Adrenal gland (tissue), 12 donors: ENCODE data around the gene GAS2L2. TPM values are rescaled to one million over a fixed set of nuclear protein-coding genes. Genes with fewer than 3 reads are reported as not detected.

ENCODE experiments used
- DNase-seq, 7 donors: peaks; one replicate each; pipeline ENCODE4 v3.0.0-alpha.2; 2019 to 2020
- H3K27ac ChIP-seq, 5 donors: fragments of 200-600 bp; sonication (generic) in 4 of 5; 1 replicate in 3 of 5; 2 replicates in 2 of 5; pipeline versions ENCODE4 v1.5.1 to v1.8.0; 2016 to 2020; ENCODE audit warnings: mild to moderate bottlenecking in 1 of 5
- H3K27me3 ChIP-seq: fragments of 200-600 bp; 2 replicates; pipeline ENCODE4 v1.8.0; 2021
- H3K36me3 ChIP-seq, 2 donors: fragments of 200-600 bp; replicated peaks in 1 of 2; 1 replicate in 1 of 2; 2 replicates in 1 of 2; pipeline versions ENCODE4 v1.5.1 to v1.8.0; 2018 to 2022
- H3K4me1 ChIP-seq, 2 donors: fragments of 200-600 bp; replicated peaks in 1 of 2; 1 replicate in 1 of 2; 2 replicates in 1 of 2; pipeline versions ENCODE4 v1.5.1 to v1.8.0; 2018 to 2021
- H3K4me3 ChIP-seq, 4 donors: fragments of 200-600 bp; sonication (generic) in 3 of 4; one replicate each; pipeline ENCODE4 v1.5.1; 2016 to 2018
- H3K9me3 ChIP-seq, 3 donors: fragments of 200-600 bp; sonication (generic) in 1 of 3; replicated peaks in 1 of 3; 1 replicate in 2 of 3; 2 replicates in 1 of 3; pipeline versions ENCODE4 v1.5.1 to v1.8.0; 2016 to 2021
- POLR2A ChIP-seq, 2 donors: fragments of 450-650 bp; IDR thresholded peaks; one replicate each; pipeline ENCODE4 v1.6.1; 2017; ENCODE audit warnings: antibody characterized with exemption in 2 of 2, mild to moderate bottlenecking in 2 of 2, moderate library complexity in 1 of 2
- WGBS, 4 donors: extraction: QIAGEN DNeasy Blood & Tissue Kit in 2 of 4; methylation state at CpG; one replicate each; pipeline versions ENCODE4 v1.1.5 to v1.1.7; 2013 to 2017; 5-methylcytosine and 5-hydroxymethylcytosine counted together
- intact Hi-C, 2 donors: fragments of 100-400 bp; cut with DNase I; formaldehyde crosslinking; loops; one replicate each; pipeline versions ENCODE4 v1.14.1 to v1.15.0; 2022 to 2023
- polyA plus RNA-seq, 3 donors: library from polyadenylated mRNA; stranded (reverse); fragments of 200-250 nt in 2 of 3; fragments of 350-450 nt in 1 of 3; fragmentation: Illumina TruSeq in 1 of 3; extraction: RNeasy Lipid Tissue Mini Kit (QIAGEN cat#74804) in 1 of 3; gene quantifications; one replicate each; pipeline ENCODE4 v1.2.3, GENCODE V29; 2013 to 2014
- total RNA-seq, 9 donors: library from RNA; depleted of rRNA in 4 of 9; stranded (reverse); fragments of >200 nt in 4 of 9; fragments of 120-200 nt in 1 of 9; fragmentation: NEBNext Ultra II Directional in 1 of 9; extraction: Animal tissue kit (Norgen Biotek cat#: 25700) in 1 of 9; gene quantifications; one replicate each; pipeline versions ENCODE4 v1.1.0 to v1.2.4, GENCODE V29; 2013 to 2023
- TF ChIP-seq, protein P1 (sequence below), 6 experiments: fragments of 450-650 bp in 4 of 6; fragments of 200-600 bp in 2 of 6; sonication (generic) in 1 of 6; IDR thresholded peaks; 1 replicate in 5 of 6; 2 replicates in 1 of 6; pipeline versions ENCODE4 v1.5.1 to v1.8.0; 2016 to 2021; ENCODE audit warnings: antibody characterized with exemption in 6 of 6, mild to moderate bottlenecking in 2 of 6, moderate library complexity in 1 of 6
- donor health status: healthy with polysubstance abuse.
- donor health status: Bipolar disorder and iron deficiency.
- donor health status: DM: yes; HTN: yes; CAD: no.
- donor health status: DM: no; HTN: no; CAD: no.
- donor health status: DM: no; HTN: no; CAD: no.
- donor health status: DM: yes; HTN: yes; CAD: no.

Gene GAS2L2
- total and polyA plus RNA-seq, 12 donors, result 0.06 to 0.22 (median 0.08) TPM; not detected in 7

GRCh38 chr17:35748979-35749378, 4.1 kb downstream of the GAS2L2 start:
- Histone ChIP-seq H3K27ac (no peak overlapping the region), H3K9me3 (no peaks in the 10 kb centered on the region), H3K4me3 (no peak overlapping the region), H3K27me3 (peaks cover 26% of the 10 kb centered on the region), H3K36me3 (no peaks in the 10 kb centered on the region), H3K4me1 (no peaks in the 10 kb centered on the region)
- no peak for DNase-seq
- intact Hi-C loops, result loop anchor here (5.0 to 10.0 kb wide), 3 partner anchors 137 to 584 kb away; no protein-coding TSS in a partner anchor
- TF ChIP-seq POLR2A (IDR thresholded peaks at IDR 0.05), result no peak
- TF ChIP-seq, protein P1, sequence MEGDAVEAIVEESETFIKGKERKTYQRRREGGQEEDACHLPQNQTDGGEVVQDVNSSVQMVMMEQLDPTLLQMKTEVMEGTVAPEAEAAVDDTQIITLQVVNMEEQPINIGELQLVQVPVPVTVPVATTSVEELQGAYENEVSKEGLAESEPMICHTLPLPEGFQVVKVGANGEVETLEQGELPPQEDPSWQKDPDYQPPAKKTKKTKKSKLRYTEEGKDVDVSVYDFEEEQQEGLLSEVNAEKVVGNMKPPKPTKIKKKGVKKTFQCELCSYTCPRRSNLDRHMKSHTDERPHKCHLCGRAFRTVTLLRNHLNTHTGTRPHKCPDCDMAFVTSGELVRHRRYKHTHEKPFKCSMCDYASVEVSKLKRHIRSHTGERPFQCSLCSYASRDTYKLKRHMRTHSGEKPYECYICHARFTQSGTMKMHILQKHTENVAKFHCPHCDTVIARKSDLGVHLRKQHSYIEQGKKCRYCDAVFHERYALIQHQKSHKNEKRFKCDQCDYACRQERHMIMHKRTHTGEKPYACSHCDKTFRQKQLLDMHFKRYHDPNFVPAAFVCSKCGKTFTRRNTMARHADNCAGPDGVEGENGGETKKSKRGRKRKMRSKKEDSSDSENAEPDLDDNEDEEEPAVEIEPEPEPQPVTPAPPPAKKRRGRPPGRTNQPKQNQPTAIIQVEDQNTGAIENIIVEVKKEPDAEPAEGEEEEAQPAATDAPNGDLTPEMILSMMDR (IDR thresholded peaks at IDR 0.05), result no peak
- 64 to 95% (median 80%) methylated on average over 2 to 6 of the region's 6 CpGs for WGBS, 4 donors

DNA sequence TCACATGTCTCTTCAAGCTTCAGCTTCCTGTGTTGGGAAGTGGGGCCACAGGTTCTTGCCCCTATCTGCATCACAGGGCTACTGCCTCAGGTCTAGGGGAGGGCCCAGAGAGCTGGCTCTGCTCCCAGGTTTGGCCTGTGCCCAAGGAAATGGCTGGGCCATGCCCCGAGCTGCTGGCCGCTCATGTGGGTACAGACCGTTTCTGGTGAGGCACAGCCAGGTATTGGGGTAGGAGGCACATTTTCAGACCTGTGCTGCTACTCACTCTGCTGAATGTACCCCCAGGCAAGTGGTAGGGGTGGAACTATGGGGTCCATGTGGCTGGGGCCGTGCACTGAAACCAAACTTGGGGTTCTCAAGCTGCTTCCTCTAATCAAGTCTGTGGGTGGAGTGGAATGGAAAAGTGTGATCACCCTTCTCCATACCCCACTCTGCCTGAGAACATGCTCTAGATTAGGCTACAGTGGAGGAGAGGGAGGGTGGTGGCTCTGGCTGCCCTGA, 4.6 kb downstream of the GAS2L2 start:
- intact Hi-C loops, result loop anchor here (5.0 to 10.0 kb wide), 3 partner anchors 136 to 584 kb away; no protein-coding TSS in a partner anchor
- no peaks in the 10 kb centered on the region for H3K4me1 ChIP-seq

DNA sequence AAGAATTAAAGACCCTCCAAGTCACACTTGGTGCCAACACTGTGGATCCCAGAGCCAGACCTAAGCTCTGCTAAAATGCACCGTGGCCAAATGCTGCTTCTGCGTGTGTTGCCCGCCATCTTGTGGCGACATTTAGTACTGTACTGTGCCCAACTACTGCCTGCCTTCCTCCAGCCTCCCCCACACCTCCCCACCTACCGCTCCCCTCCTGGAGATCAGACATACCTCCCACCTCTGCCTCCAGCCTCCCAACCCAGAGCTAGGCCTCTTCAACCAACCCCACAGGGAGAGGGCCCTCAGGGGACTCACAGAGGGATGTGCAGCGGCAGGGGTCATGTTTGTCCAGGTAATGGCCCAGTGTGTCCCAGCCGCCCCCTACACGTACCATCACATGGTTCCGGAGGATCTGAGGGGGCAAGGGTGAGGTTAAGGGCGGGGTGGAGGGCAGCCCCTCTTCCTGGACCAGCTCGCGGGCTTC, 5.5 kb downstream of the GAS2L2 start:
- WGBS, 4 donors, result 3 to 36% (median 21%) methylated on average over 4 to 12 of the region's 12 CpGs
- Histone ChIP-seq H3K9me3 (no peaks in the 10 kb centered on the region), H3K4me3 (no peak overlapping the region), H3K36me3 (no peaks in the 10 kb centered on the region), H3K4me1 (no peaks in the 10 kb centered on the region), H3K27me3 (peaks cover 27% of the 10 kb centered on the region), H3K27ac (no peak overlapping the region)
- TF ChIP-seq, protein P1 (IDR thresholded peaks at IDR 0.05), result peak; percentile 87 to 97 (median 92)
- no peak for TF ChIP-seq POLR2A (IDR thresholded peaks at IDR 0.05)
- intact Hi-C loops, result loop anchor here (5.0 to 10.0 kb wide), 3 partner anchors 135 to 583 kb away; no protein-coding TSS in a partner anchor
- DNase-seq, result peak; percentile 65 to 93 (median 83)

More for the DNA sequence above, 4.6 kb downstream of the GAS2L2 start:
- TF ChIP-seq POLR2A (IDR thresholded peaks at IDR 0.05), result no peak
- TF ChIP-seq, protein P1 (IDR thresholded peaks at IDR 0.05), result no peak
- no peaks in the 10 kb centered on the region for H3K9me3 ChIP-seq
- no peak overlapping the region for H3K27ac ChIP-seq
- H3K36me3 ChIP-seq, result no peaks in the 10 kb centered on the region
- peak; percentile 31 to 75 (median 57) for DNase-seq
- WGBS, 4 donors, result 22 to 28% (median 23%) methylated on average over 2 to 4 of the region's 4 CpGs
- H3K4me3 ChIP-seq, result no peak overlapping the region
- peaks cover 26% of the 10 kb centered on the region for H3K27me3 ChIP-seq

GRCh38 chr17:35745749-35746320, 7.2 kb downstream of the GAS2L2 start:
- Histone ChIP-seq H3K27me3 (peaks cover 40% of the 10 kb centered on the region), H3K27ac (no peak overlapping the region), H3K36me3 (no peaks in the 10 kb centered on the region), H3K4me1 (peaks cover 0 to 7% of the 10 kb centered on the region in 2 donors), H3K4me3 (no peak overlapping the region), H3K9me3 (no peaks in the 10 kb centered on the region)
- intact Hi-C loops, result loop anchor here (2.0 to 10.0 kb wide), 4 partner anchors 134 to 581 kb away; no protein-coding TSS in a partner anchor
- no peak for TF ChIP-seq POLR2A (IDR thresholded peaks at IDR 0.05)
- TF ChIP-seq, protein P1 (IDR thresholded peaks at IDR 0.05), result no peak
- DNase-seq, result no peak
- 67 to 91% (median 75%) methylated on average over 6 to 15 of the region's 15 CpGs for WGBS, 4 donors
